ENCODE measurements around the gene DENND1A.

DENND1A gene

GRCh38 chr9:123341816-123342215, 588.1 kb downstream of the DENND1A start:
- no peak for TF ChIP-seq CTCF (IDR thresholded peaks at IDR 0.05)

GRCh38 chr9:123339666-123340510, 590.0 kb downstream of the DENND1A start:
- Mint-ChIP-seq H3K4me3 (no peak overlapping the region), H3K27ac (no peak overlapping the region), H3K4me1 (peaks cover 72% of the 10 kb centered on the region), H3K36me3 (ENCODE audit: low read depth) (no peaks in the 10 kb centered on the region), H3K9me3 (no peaks in the 10 kb centered on the region), H3K27me3 (ENCODE audit: low read depth, poor library complexity) (no peaks in the 10 kb centered on the region)
- no peak for TF ChIP-seq CTCF (IDR thresholded peaks at IDR 0.05)
- no peak for DNase-seq

More at GRCh38 chr9:123341816-123342215, 588.1 kb downstream of the DENND1A start:
- DNase-seq, result no peak
- Mint-ChIP-seq H3K4me1 (peaks cover 57% of the 10 kb centered on the region), H3K4me3 (peak overlapping the region; percentile 14), H3K27ac (peak overlapping the region; percentile 39), H3K9me3 (no peaks in the 10 kb centered on the region), H3K36me3 (ENCODE audit: low read depth) (no peaks in the 10 kb centered on the region), H3K27me3 (ENCODE audit: low read depth, poor library complexity) (no peaks in the 10 kb centered on the region)

- DNase-seq, result no peak
- Mint-ChIP-seq H3K4me1 (peaks cover 79% of the 10 kb centered on the region), H3K4me3 (no peak overlapping the region), H3K27me3 (ENCODE audit: low read depth, poor library complexity) (no peaks in the 10 kb centered on the region), H3K9me3 (no peaks in the 10 kb centered on the region), H3K36me3 (ENCODE audit: low read depth) (no peaks in the 10 kb centered on the region), H3K27ac (peak overlapping the region; percentile 45)
- no peak for TF ChIP-seq CTCF (IDR thresholded peaks at IDR 0.05)
Observed at GRCh38 chr9:123338710-123339665, 590.9 kb downstream of the DENND1A start.

GRCh38 chr9:123337971-123338370, 592.0 kb downstream of the DENND1A start:
- DNase-seq, result no peak
- H3K4me1 Mint-ChIP-seq, result peaks cover 73% of the 10 kb centered on the region
- H3K4me3 Mint-ChIP-seq, result no peak overlapping the region
- no peak overlapping the region for H3K27ac Mint-ChIP-seq
- H3K9me3 Mint-ChIP-seq, result no peaks in the 10 kb centered on the region
- no peaks in the 10 kb centered on the region for H3K36me3 Mint-ChIP-seq (ENCODE audit: low read depth)
- TF ChIP-seq CTCF (IDR thresholded peaks at IDR 0.05), result no peak
- no peaks in the 10 kb centered on the region for H3K27me3 Mint-ChIP-seq (ENCODE audit: low read depth, poor library complexity)

GRCh38 chr9:123336959-123337358, 593.0 kb downstream of the DENND1A start:
- no peaks in the 10 kb centered on the region for H3K36me3 Mint-ChIP-seq (ENCODE audit: low read depth)
- no peak overlapping the region for H3K4me3 Mint-ChIP-seq
- H3K27ac Mint-ChIP-seq, result no peak overlapping the region
- TF ChIP-seq CTCF (IDR thresholded peaks at IDR 0.05), result no peak
- DNase-seq, result no peak
- H3K9me3 Mint-ChIP-seq, result no peaks in the 10 kb centered on the region
- peaks cover 67% of the 10 kb centered on the region for H3K4me1 Mint-ChIP-seq
- H3K27me3 Mint-ChIP-seq (ENCODE audit: low read depth, poor library complexity), result no peaks in the 10 kb centered on the region
